Pancreas (tissue), 10 donors: Measurements from ENCODE around the gene XPC. TPM values are rescaled to one million over a fixed set of nuclear protein-coding genes. Genes with fewer than 3 reads are reported as not detected.

Experiments used
- ATAC-seq, 4 donors: fragments of 200-7000 bp; cut with Tn5 transposase; one replicate each; pipeline versions ENCODE4 v1.8.0 to v1.9.1; 2020; ENCODE audit warnings: mild to moderate bottlenecking in 4 of 4, moderate library complexity in 4 of 4
- DNase-seq, 6 donors: peaks; one replicate each; pipeline ENCODE4 v3.0.0-alpha.2; 2020
- FAIRE-seq: peaks from 2 replicates; lab custom pipeline; 2012; peaks lifted over from hg19 to GRCh38; lab: Jason Lieb, UNC
- H3K27ac ChIP-seq, 4 donors: fragments of 200-600 bp; sonication (generic); 1 replicate in 3 of 4; 2 replicates in 1 of 4; pipeline versions ENCODE4 v1.5.0 to v1.8.0; 2020
- H3K27me3 ChIP-seq, 4 donors: fragments of 200-600 bp; one replicate each; pipeline ENCODE4 v1.8.0; 2021
- H3K36me3 ChIP-seq, 3 donors: fragments of 200-600 bp; sonication (generic) in 1 of 3; one replicate each; pipeline versions ENCODE4 v1.5.0 to v1.8.0; 2020 to 2021
- H3K4me1 ChIP-seq, 3 donors: fragments of 200-600 bp; one replicate each; pipeline ENCODE4 v1.8.0; 2021
- H3K4me3 ChIP-seq, 4 donors: fragments of 200-600 bp; sonication (generic) in 2 of 4; one replicate each; pipeline versions ENCODE4 v1.5.0 to v1.8.0; 2020 to 2021
- H3K9me3 ChIP-seq, 4 donors: fragments of 200-600 bp; one replicate each; pipeline ENCODE4 v1.8.0; 2021
- CTCF ChIP-seq, 4 donors: fragments of 200-600 bp; sonication (generic) in 3 of 4; IDR thresholded peaks; one replicate each; pipeline versions ENCODE4 v1.5.0 to v1.8.0; 2021; ENCODE audit warnings: antibody characterized with exemption in 4 of 4
- WGBS, 2 donors: extraction: QIAGEN DNeasy Blood & Tissue Kit; methylation state at CpG; one replicate each; pipeline ENCODE4 v1.1.7; 2013; 5-methylcytosine and 5-hydroxymethylcytosine counted together
- intact Hi-C, 3 donors: fragments of 100-400 bp; cut with DNase I; formaldehyde crosslinking; loops; one replicate each; pipeline versions ENCODE4 v1.11.1 to v1.14.2; 2022
- polyA plus RNA-seq, 2 donors: library from polyadenylated mRNA; stranded (reverse); fragments of 200-250 nt; gene quantifications; one replicate each; pipeline ENCODE4 v1.2.3, GENCODE V29; 2013
- total RNA-seq, 6 donors: library from RNA; stranded (reverse); fragmentation: NEBNext Ultra II Directional in 4 of 6; extraction: Animal tissue kit (Norgen Biotek cat#: 25700) in 4 of 6; gene quantifications; one replicate each; pipeline versions ENCODE4 v1.2.1 to v1.2.4, GENCODE V29; 2021 to 2023
- donor health status: healthy with polysubstance abuse.
- donor health status: DM: no; HTN: no; CAD: no; lungs with moderate emphysema.
- donor health status: DM: no; HTN: no; CAD: no.
- donor health status: control.
- donor health status: control.
- donor health status: Bipolar disorder and iron deficiency.
- donor health status: DM: yes; HTN: yes; CAD: no.
- donor health status: DM: no; HTN: no; CAD: no.
- donor health status: DM: no; HTN: no; CAD: no.
- donor health status: DM: yes; HTN: yes; CAD: no.

XPC gene
- total and polyA plus RNA-seq, 8 donors = 14.2 to 29.9 (median 19.5) TPM

- DNase-seq (no peak), FAIRE-seq (no peak), ATAC-seq (peak in 2 of 4 donors; percentile 32 to 43)
- H3K4me1 ChIP-seq = no peaks in the 10 kb centered on the region
- peaks cover 2 to 55% (median 15%) of the 10 kb centered on the region in 3 donors for H3K36me3 ChIP-seq
- intact Hi-C loops = no loop called here
- no peak overlapping the region for H3K4me3 ChIP-seq
- H3K27me3 ChIP-seq = no peaks in the 10 kb centered on the region
- TF ChIP-seq CTCF (IDR thresholded peaks at IDR 0.05) = no peak
- no peak overlapping the region for H3K27ac ChIP-seq
- no peaks in the 10 kb centered on the region for H3K9me3 ChIP-seq
- WGBS, 2 donors = 93% methylated on average over 3 of the region's 3 CpGs
These were observed 41.4 kb downstream of the XPC start for GRCh38 chr3:14137004-14137403.

- no peaks in the 10 kb centered on the region for H3K4me1 ChIP-seq
- no peak for FAIRE-seq
- ATAC-seq = no peak
- no peak overlapping the region for H3K4me3 ChIP-seq
- no peaks in the 10 kb centered on the region for H3K9me3 ChIP-seq
- peaks cover 3 to 63% (median 19%) of the 10 kb centered on the region in 3 donors for H3K36me3 ChIP-seq
- no peak overlapping the region for H3K27ac ChIP-seq
- intact Hi-C loops = no loop called here
- no peaks in the 10 kb centered on the region for H3K27me3 ChIP-seq
- no peak for TF ChIP-seq CTCF (IDR thresholded peaks at IDR 0.05)
- WGBS, 2 donors = 91 to 95% methylated on average over 11 of the region's 11 CpGs
- no peak for DNase-seq
These were observed 42.8 kb downstream of the XPC start for GRCh38 chr3:14135581-14135980.

GRCh38 chr3:14134291-14134690 lies 44.1 kb downstream of the XPC start:
- Histone ChIP-seq H3K27ac (no peak overlapping the region), H3K27me3 (no peaks in the 10 kb centered on the region), H3K4me3 (no peak overlapping the region), H3K9me3 (no peaks in the 10 kb centered on the region), H3K4me1 (no peaks in the 10 kb centered on the region), H3K36me3 (peaks cover 3 to 70% (median 19%) of the 10 kb centered on the region in 3 donors)
- TF ChIP-seq CTCF (IDR thresholded peaks at IDR 0.05) = no peak
- FAIRE-seq (no peak), ATAC-seq (no peak), DNase-seq (no peak)
- intact Hi-C loops = no loop called here
- 90% methylated on average over 6 of the region's 6 CpGs for WGBS, 2 donors

GRCh38 chr3:14133876-14134275 lies 44.5 kb downstream of the XPC start:
- H3K36me3 ChIP-seq = peaks cover 3 to 70% (median 16%) of the 10 kb centered on the region in 3 donors
- FAIRE-seq = no peak
- no peaks in the 10 kb centered on the region for H3K4me1 ChIP-seq
- H3K4me3 ChIP-seq = no peak overlapping the region
- H3K27ac ChIP-seq = no peak overlapping the region
- WGBS, 2 donors = 95 to 96% methylated on average over 5 of the region's 5 CpGs
- ATAC-seq = no peak
- DNase-seq = no peak
- no peaks in the 10 kb centered on the region for H3K27me3 ChIP-seq
- intact Hi-C loops = no loop called here
- no peaks in the 10 kb centered on the region for H3K9me3 ChIP-seq
- no peak for TF ChIP-seq CTCF (IDR thresholded peaks at IDR 0.05)

- peaks cover 3 to 70% (median 16%) of the 10 kb centered on the region in 3 donors for H3K36me3 ChIP-seq
- 87 to 94% methylated on average over 10 of the region's 10 CpGs for WGBS, 2 donors
- no peaks in the 10 kb centered on the region for H3K27me3 ChIP-seq
- no peak overlapping the region for H3K4me3 ChIP-seq
- FAIRE-seq (no peak), ATAC-seq (peak in 1 of 4 donors; percentile 13), DNase-seq (no peak)
- intact Hi-C loops = no loop called here
- no peaks in the 10 kb centered on the region for H3K4me1 ChIP-seq
- no peak overlapping the region for H3K27ac ChIP-seq
- TF ChIP-seq CTCF (IDR thresholded peaks at IDR 0.05) = no peak
- no peaks in the 10 kb centered on the region for H3K9me3 ChIP-seq
These were observed 45.1 kb downstream of the XPC start for GRCh38 chr3:14133188-14133800.
